Activated naive CD4-positive, alpha-beta T cell treated with anti-CD3 and anti-CD28 coated beads, Interleukin-2, amount 50 U/mL, for 24 hours (primary cell): ENCODE measurements around the gene TARS2.

Source experiments
- H3K27ac Mint-ChIP-seq: one replicate; pipeline ENCODE4 v1.8.0; 2021; ENCODE audit warnings: mild to moderate bottlenecking, mixed read lengths
- H3K27me3 Mint-ChIP-seq: one replicate; pipeline ENCODE4 v1.8.0; 2021; ENCODE audit warnings: mixed read lengths
- H3K36me3 Mint-ChIP-seq: one replicate; pipeline ENCODE4 v1.8.0; 2021; ENCODE audit warnings: mixed read lengths
- H3K4me1 Mint-ChIP-seq: one replicate; pipeline ENCODE4 v1.8.0; 2021; ENCODE audit warnings: mixed read lengths
- H3K4me3 Mint-ChIP-seq: one replicate; pipeline ENCODE4 v1.8.0; 2021; ENCODE audit warnings: mild to moderate bottlenecking, mixed read lengths
- H3K9me3 Mint-ChIP-seq: one replicate; pipeline ENCODE4 v1.8.0; 2021; ENCODE audit warnings: mixed read lengths

The TARS2 gene

GRCh38 chr1:150486966-150487762, at the start of gene TARS2:
TSS of gene TARS2 (plus strand) at chr1:150487419. CDS start at chr1:150487451, 32 bp downstream.
- peaks cover 8% of the 10 kb centered on the region for H3K36me3 Mint-ChIP-seq
- H3K4me3 Mint-ChIP-seq: peak within 1 kb of the TSS; percentile 97
- H3K4me1 Mint-ChIP-seq: peaks cover 19% of the 10 kb centered on the region
- no peaks in the 10 kb centered on the region for H3K27me3 Mint-ChIP-seq
- peak within 1 kb of the TSS; percentile 100 for H3K27ac Mint-ChIP-seq
- no peaks in the 10 kb centered on the region for H3K9me3 Mint-ChIP-seq

GRCh38 chr1:150441121-150441520, 46.1 kb upstream of the TARS2 start:
- Mint-ChIP-seq H3K27me3 (no peaks in the 10 kb centered on the region), H3K36me3 (peaks cover 5% of the 10 kb centered on the region), H3K9me3 (no peaks in the 10 kb centered on the region), H3K4me3 (no peak overlapping the region), H3K4me1 (peaks cover 18% of the 10 kb centered on the region), H3K27ac (peak overlapping the region; percentile 31)

GRCh38 chr1:150444232-150444631, 43.0 kb upstream of the TARS2 start:
- Mint-ChIP-seq H3K4me3 (no peak overlapping the region), H3K4me1 (peaks cover 24% of the 10 kb centered on the region), H3K9me3 (no peaks in the 10 kb centered on the region), H3K36me3 (peaks cover 10% of the 10 kb centered on the region), H3K27me3 (no peaks in the 10 kb centered on the region), H3K27ac (no peak overlapping the region)

GRCh38 chr1:150456146-150456647, 31.0 kb upstream of the TARS2 start:
- H3K4me3 Mint-ChIP-seq: no peak overlapping the region
- H3K4me1 Mint-ChIP-seq: peaks cover 3% of the 10 kb centered on the region
- no peaks in the 10 kb centered on the region for H3K9me3 Mint-ChIP-seq
- H3K27me3 Mint-ChIP-seq: no peaks in the 10 kb centered on the region
- H3K36me3 Mint-ChIP-seq: peaks cover 5% of the 10 kb centered on the region
- no peak overlapping the region for H3K27ac Mint-ChIP-seq

GRCh38 chr1:150464422-150464826, 22.8 kb upstream of the TARS2 start:
- H3K4me3 Mint-ChIP-seq: no peak overlapping the region
- peaks cover 5% of the 10 kb centered on the region for H3K36me3 Mint-ChIP-seq
- H3K9me3 Mint-ChIP-seq: no peaks in the 10 kb centered on the region
- H3K4me1 Mint-ChIP-seq: peaks cover 5% of the 10 kb centered on the region
- H3K27ac Mint-ChIP-seq: peak overlapping the region; percentile 65
- no peaks in the 10 kb centered on the region for H3K27me3 Mint-ChIP-seq

GRCh38 chr1:150466964-150467363, 20.3 kb upstream of the TARS2 start:
- peaks cover 5% of the 10 kb centered on the region for H3K4me1 Mint-ChIP-seq
- no peak overlapping the region for H3K27ac Mint-ChIP-seq
- H3K4me3 Mint-ChIP-seq: no peak overlapping the region
- peaks cover 17% of the 10 kb centered on the region for H3K36me3 Mint-ChIP-seq
- H3K27me3 Mint-ChIP-seq: no peaks in the 10 kb centered on the region
- no peaks in the 10 kb centered on the region for H3K9me3 Mint-ChIP-seq

GRCh38 chr1:150469291-150469690, 17.9 kb upstream of the TARS2 start:
- Mint-ChIP-seq H3K36me3 (peaks cover 15% of the 10 kb centered on the region), H3K4me3 (no peak overlapping the region), H3K4me1 (peaks cover 2% of the 10 kb centered on the region), H3K27ac (no peak overlapping the region), H3K27me3 (no peaks in the 10 kb centered on the region), H3K9me3 (no peaks in the 10 kb centered on the region)

GRCh38 chr1:150472601-150473200, 14.5 kb upstream of the TARS2 start:
- Mint-ChIP-seq H3K36me3 (peaks cover 12% of the 10 kb centered on the region), H3K27me3 (no peaks in the 10 kb centered on the region)

GRCh38 chr1:150473659-150474058, 13.6 kb upstream of the TARS2 start:
- Mint-ChIP-seq H3K36me3 (peaks cover 12% of the 10 kb centered on the region), H3K4me1 (peaks cover 15% of the 10 kb centered on the region), H3K27me3 (no peaks in the 10 kb centered on the region), H3K27ac (no peak overlapping the region), H3K4me3 (no peak overlapping the region), H3K9me3 (no peaks in the 10 kb centered on the region)

More at GRCh38 chr1:150472601-150473200, 14.5 kb upstream of the TARS2 start:
- H3K9me3 Mint-ChIP-seq: no peaks in the 10 kb centered on the region
- H3K27ac Mint-ChIP-seq: no peak overlapping the region
- H3K4me3 Mint-ChIP-seq: no peak overlapping the region
- peaks cover 7% of the 10 kb centered on the region for H3K4me1 Mint-ChIP-seq

GRCh38 chr1:150474869-150475268, 12.3 kb upstream of the TARS2 start:
- Mint-ChIP-seq H3K9me3 (no peaks in the 10 kb centered on the region), H3K36me3 (peaks cover 12% of the 10 kb centered on the region), H3K27ac (no peak overlapping the region), H3K4me1 (peaks cover 15% of the 10 kb centered on the region), H3K27me3 (no peaks in the 10 kb centered on the region), H3K4me3 (no peak overlapping the region)

GRCh38 chr1:150476754-150477153, 10.5 kb upstream of the TARS2 start:
- no peak overlapping the region for H3K4me3 Mint-ChIP-seq
- H3K4me1 Mint-ChIP-seq: peaks cover 15% of the 10 kb centered on the region
- no peaks in the 10 kb centered on the region for H3K9me3 Mint-ChIP-seq
- H3K27ac Mint-ChIP-seq: peak overlapping the region; percentile 14
- peaks cover under 1% of the 10 kb centered on the region for H3K36me3 Mint-ChIP-seq
- H3K27me3 Mint-ChIP-seq: no peaks in the 10 kb centered on the region

GRCh38 chr1:150477320-150477719, 9.9 kb upstream of the TARS2 start:
- Mint-ChIP-seq H3K4me3 (no peak overlapping the region), H3K4me1 (peaks cover 15% of the 10 kb centered on the region), H3K9me3 (no peaks in the 10 kb centered on the region), H3K27me3 (no peaks in the 10 kb centered on the region), H3K36me3 (no peaks in the 10 kb centered on the region), H3K27ac (no peak overlapping the region)

- Mint-ChIP-seq H3K27me3 (no peaks in the 10 kb centered on the region), H3K27ac (peak overlapping the region; percentile 6), H3K4me3 (no peak overlapping the region), H3K4me1 (peaks cover 15% of the 10 kb centered on the region), H3K36me3 (no peaks in the 10 kb centered on the region), H3K9me3 (no peaks in the 10 kb centered on the region)
These were observed 9.5 kb upstream of the TARS2 start for GRCh38 chr1:150477733-150478132.

- H3K9me3 Mint-ChIP-seq: no peaks in the 10 kb centered on the region
- no peak overlapping the region for H3K27ac Mint-ChIP-seq
- peaks cover 15% of the 10 kb centered on the region for H3K4me1 Mint-ChIP-seq
- H3K4me3 Mint-ChIP-seq: no peak overlapping the region
- H3K27me3 Mint-ChIP-seq: no peaks in the 10 kb centered on the region
- no peaks in the 10 kb centered on the region for H3K36me3 Mint-ChIP-seq
These were observed 7.8 kb upstream of the TARS2 start for GRCh38 chr1:150479370-150479769.

- H3K36me3 Mint-ChIP-seq: no peaks in the 10 kb centered on the region
- no peak overlapping the region for H3K4me3 Mint-ChIP-seq
- H3K9me3 Mint-ChIP-seq: no peaks in the 10 kb centered on the region
- H3K27me3 Mint-ChIP-seq: no peaks in the 10 kb centered on the region
- H3K27ac Mint-ChIP-seq: no peak overlapping the region
- H3K4me1 Mint-ChIP-seq: peaks cover 15% of the 10 kb centered on the region
These were observed 7.3 kb upstream of the TARS2 start for GRCh38 chr1:150479927-150480352.

GRCh38 chr1:150484431-150484830, 2.8 kb upstream of the TARS2 start:
- Mint-ChIP-seq H3K27me3 (no peaks in the 10 kb centered on the region), H3K4me3 (no peak overlapping the region), H3K4me1 (peaks cover 19% of the 10 kb centered on the region), H3K9me3 (no peaks in the 10 kb centered on the region), H3K27ac (no peak overlapping the region), H3K36me3 (no peaks in the 10 kb centered on the region)
